T follicular helper cell (primary cell): ENCODE data around the gene VPS8.

Experiments used
- DNase-seq: peaks from one replicate; pipeline ENCODE4 v3.0.0-alpha.2; 2020; ENCODE audit warnings: low read depth

VPS8 gene

DNA sequence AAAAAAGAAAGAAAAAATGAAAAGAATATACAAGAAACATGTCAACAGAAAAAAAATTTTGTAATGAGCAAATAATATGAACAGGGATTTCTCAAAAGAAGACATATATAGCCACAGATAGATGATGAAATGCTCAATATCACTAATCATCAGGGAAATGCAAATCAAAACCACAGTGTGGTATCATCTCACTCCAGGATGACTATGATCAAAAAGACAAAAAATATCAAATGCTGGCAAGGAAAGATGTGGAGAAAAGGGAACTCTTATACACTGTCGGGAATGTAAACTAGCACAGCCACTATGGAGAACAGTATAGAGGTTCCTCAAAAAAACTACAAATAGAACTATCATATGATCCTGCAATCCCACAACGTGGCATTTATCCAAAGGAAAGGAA is 246.8 kb downstream of the VPS8 start:
- no peak for DNase-seq

DNA sequence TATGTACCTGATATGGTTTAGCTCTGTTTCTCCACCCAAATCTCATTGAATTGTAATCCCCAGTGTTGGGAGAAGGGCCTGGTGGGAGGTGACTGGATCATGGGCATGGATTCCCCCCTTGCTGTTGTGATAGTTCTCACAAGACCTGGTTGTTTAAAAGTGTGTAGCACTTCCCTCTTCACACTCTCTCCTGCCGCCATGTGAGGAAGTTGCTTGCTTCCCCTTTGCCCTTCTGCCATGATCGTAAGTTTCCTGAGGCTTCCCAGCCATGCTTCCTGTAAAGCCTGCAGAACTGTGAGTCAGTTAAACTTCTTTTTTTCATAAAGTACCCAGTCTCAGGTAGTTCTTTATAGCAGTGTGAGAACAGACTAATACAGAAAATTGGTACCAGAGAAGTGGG is 247.8 kb downstream of the VPS8 start:
- DNase-seq = no peak

DNA sequence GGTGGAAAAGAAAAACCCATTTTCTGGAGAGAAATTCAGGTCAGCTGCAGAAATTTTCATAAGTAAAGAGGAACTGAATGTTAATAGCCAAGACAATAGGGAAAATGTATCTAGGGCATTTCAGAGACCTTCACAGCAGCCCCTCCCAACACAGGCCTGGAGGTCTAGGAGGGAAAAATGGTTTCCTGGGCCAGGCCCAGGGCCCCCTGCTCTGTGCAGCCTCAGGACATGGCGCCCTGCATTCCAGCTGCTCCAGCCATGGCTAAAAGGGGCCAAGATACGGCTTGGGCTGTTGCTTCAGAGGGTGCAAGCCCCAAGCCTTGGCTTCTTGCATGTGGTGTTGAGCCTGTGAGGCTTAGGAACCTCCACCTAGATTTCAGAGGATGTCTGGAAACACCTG is 248.7 kb downstream of the VPS8 start:
- DNase-seq = no peak

DNA sequence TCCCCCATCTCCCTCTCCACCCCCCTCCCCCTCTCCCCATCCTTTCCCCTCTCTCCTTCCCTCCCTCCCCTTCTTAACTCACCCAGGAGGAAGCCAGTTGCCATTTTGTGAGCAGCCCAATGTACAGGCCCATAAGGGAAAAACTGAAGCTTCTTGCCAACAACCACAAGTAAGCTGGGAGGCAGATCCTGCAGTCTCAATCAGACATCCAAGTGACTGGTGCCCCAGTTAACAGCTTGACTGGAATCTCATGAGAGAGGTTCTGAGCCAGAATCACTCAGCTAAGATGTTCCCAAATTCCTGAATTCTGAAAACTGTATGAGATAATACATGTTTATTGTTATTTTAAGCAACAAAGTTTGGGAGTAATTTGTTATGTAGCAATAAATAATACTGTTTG is 250.2 kb downstream of the VPS8 start:
- no peak for DNase-seq

DNA sequence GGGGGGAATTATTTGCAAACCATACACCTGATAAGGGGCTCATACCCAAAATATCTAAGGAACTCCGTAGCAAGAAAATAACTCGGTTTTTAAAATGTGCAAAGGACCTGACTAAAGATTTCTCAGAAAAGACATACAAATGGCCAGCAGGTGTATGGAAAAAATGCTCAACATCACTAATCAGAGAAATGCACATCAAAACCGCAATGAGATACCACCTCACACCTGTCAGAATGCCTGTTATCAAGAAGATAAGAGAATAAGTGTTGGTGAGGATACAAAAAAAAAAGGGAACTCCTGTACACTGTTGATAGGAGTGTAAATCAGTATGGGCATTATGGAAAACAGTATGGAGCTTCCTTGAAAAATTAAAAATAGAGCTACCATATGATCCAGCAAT is 251.5 kb downstream of the VPS8 start:
- DNase-seq = no peak

DNA sequence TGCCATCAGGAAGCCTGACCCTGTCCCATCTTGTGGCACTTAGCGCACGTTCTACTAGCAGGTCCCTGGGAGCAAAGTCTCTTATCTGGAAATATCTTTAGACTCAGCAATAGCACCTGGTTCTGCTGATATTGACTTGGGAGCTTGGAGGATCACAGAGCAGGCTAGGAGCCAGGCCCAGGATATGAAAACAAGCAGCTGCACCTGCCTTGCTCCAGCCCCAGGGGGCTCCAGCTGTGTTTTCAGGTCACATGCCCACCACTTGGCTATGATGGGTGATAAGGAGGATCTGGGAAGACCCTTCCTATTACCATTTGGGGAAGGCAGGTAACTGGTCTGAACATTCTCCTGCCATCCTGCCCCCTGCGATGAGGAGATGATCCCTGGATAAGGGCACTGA is 253.1 kb downstream of the VPS8 start:
- DNase-seq = no peak

DNA sequence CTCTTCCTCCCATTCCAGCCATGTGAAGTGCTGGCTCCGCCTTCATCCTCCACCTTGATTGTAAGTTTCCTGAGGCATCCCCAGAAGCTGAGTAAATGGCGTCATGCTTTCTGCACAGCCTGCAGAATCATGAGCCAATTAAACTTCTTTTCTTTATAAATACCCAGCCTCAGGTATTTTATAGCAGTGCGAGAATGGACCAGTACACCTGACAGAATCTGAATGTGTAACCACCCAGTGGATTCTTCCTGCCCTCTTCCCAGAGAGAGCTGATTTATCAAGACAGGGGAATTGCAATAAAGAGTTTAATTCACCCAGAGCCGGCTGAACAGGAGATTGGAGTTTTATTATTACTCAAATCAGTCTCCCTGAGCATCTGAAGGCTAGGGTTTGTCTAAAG is 254.3 kb downstream of the VPS8 start:
- no peak for DNase-seq

DNA sequence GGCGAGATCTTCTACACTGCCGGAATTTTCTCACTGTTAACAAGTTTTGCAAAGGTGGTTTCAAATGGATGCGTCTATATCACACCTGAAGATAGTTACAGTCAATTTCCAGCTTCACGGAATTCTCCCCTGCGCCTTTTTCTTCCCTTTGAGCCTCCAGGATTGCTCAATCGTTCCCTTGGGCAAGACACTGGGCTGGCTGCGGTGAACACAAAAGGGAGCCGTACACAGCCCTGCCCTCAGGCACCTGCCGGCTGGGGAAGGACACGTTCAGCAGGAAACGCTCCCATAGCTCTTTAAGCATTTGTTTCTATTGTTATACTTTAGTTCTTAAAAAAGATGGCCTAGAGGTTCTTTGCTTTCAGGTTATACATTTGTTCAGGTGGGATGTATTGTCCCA is 255.2 kb downstream of the VPS8 start:
- DNase-seq = no peak

DNA sequence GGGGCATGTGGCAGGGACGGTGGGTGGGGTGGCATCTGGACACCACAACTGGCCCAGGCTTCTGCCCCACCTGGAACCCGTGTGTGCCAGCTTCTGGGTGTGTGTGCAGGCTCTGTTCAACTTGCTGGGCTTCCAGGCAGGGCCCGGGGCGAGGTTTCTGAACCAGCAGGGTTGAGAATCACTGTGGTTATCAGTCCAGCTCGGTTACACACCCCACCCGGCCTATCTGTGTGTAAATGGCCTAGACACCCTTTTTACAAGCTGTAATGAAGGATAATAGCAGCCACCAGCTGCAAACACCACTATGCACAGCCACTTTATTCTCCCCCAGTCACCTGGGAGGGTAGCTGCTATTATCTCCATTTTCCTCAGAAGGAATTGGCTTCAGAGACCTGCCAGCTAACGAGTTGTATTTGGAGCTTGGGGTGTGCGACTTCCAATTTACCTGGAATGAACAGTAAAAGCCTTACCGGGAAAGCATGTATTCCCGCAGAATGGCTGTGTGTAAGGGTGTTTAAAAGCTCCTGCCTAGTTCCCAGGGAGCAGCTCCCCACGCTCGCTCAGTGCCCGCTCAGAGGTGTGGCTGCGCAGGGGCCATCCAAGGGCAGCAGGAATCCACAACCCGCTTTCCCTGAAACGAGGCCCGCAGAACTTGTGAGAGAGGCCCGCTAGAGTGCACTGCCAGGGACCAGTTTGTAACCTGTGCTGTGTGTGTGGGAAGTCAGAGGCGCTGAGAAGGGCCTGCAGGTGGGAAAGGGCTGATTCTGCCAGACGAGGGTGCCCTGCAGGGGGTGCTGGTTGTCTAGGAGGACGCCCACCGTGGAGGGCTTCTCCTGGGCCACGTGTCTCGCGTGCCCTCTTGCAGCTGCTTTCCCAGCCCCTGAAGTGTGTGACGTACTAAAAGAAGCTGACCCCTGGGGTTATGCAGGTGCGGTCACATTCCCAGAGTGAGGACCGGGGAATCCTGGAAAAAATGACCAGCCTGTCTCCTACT is 257.4 kb downstream of the VPS8 start:
- no peak for DNase-seq

DNA sequence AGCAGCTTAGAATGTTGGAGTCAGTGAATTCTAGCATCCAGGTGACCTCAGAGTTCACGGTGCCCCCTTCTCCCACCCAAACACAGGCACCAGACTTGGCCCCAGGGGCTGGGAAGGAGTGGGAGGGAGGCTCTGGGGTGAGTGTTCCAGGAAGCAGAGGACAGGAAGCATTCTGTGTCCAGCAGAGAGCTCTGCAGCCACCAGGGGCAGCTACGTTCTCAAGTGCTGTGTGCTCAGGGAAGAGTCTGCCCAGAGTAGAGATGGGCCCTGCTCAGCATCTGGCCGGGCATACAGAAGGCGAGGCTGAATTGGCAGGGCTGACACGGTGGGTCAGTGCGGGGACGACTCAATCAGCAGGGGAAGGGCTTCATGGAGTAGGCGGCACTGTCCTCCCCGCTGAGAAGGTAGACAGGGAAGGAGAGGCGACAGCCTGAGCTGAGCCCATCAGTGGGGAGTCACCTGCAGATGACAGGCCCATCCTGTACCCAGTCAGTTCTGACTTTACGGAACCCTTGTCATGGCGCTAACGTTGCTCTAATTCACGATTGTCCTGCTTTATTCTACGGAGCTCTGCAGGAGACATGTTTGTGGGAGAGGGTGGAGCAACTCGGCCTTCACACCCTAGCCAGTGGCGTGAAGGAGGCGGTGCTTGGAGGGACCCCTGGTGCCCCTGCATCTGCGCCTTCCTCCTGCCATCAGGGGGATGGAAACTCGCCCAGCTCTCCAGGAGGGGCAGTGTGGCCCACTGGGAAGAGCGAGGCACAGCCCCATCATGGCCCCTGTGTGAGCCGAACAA is 258.7 kb downstream of the VPS8 start:
- DNase-seq = no peak

DNA sequence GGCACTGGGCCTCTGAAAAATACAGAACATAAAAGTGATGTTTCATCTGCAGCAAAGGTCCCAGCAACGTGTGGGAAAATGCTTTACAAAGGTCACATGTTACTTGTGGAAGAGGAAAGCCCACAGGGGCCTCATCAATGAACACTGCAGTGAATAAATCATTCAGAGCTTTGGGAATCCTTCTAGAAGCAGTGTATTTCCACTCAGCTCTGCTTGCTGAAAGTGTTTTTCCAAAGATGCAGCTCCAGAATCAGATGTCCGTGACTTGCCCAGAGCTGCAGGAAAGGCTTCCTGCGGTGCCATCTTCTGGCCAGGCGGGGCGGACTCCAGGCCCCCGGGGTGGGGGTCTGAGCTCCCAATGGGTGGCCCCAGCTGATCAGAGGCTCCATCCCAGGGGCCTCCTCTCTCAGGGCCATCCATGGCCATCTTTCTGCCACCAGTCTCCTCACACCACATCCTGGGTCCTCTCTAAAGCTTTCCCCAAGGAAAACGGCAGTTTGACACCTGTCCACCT is 259.4 kb downstream of the VPS8 start:
- DNase-seq = no peak

DNA sequence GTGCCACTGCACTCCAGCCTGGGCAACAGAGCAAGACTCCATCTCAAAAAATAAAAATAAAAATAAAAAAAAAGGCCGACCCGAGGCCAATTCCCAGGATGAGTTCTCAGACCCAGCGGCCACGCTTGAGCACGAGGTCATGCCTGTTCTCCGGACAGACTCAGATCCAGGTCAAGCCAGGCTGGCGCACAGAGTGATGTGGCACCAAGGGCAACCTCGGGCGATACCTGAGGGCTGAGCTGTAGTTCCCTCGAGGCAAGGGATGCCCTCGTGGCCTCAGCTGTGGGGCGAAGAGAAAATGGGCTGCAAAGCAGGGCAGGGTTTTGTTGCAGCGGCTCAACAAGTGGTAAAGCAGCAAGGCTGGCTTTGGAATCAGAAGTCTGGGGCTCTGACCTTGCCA is 263.6 kb downstream of the VPS8 start:
- no peak for DNase-seq

DNA sequence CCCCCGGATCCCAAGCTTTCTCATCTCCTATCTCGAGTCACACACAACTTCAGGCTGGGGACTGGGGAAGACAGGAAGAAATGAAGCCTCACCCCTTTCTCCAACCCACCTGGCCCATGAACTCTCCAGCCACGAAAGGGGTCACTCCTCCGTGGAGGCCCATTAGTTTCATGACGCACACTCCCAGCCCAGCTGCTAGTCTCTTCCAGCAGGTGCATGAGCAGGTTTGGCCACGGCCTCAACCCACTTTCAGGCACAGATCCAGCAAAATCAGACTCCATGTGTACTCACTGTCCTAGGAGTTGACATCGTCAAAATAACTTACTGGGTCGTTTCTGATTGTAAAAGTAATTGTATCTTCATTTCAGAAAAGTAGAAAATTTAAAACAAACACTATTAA is 264.3 kb downstream of the VPS8 start:
- no peak for DNase-seq

DNA sequence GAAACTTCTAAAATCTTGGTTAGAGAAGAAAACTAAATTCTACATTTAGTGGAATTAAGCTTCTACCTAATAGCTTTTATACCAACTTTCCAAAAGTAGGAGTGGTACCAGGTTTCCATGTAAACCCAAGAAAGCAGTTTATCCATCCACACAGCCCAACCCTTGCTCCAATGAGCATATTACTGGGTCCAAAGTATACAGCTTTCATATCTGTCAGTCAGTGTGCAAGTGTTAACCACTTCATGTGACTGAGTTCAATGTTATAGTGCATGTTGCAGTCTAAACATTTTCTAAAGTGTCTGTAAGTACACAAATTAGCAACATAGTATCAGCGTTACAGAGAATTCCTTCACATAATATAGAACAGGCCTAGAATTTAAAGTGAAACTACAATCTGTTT is 267.7 kb downstream of the VPS8 start:
- DNase-seq = no peak

DNA sequence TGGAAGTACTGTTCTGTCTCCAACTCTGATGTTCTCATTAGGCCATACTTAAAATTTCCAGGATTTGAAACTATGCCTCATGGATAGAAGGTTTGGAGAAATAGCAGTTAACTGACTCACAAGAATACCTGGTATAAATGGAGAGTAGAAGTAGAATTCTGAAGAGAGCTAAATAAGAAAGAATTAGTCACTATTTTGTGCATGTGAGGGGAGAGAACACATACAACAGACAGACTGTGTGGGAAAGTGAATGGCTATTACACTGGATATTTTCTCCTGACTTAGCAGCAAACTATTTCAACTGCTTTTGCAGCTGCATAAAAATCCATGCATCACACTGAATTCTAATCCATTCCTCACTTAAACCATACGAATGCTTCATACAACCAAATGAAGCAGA is 269.6 kb downstream of the VPS8 start:
- DNase-seq = no peak

DNA sequence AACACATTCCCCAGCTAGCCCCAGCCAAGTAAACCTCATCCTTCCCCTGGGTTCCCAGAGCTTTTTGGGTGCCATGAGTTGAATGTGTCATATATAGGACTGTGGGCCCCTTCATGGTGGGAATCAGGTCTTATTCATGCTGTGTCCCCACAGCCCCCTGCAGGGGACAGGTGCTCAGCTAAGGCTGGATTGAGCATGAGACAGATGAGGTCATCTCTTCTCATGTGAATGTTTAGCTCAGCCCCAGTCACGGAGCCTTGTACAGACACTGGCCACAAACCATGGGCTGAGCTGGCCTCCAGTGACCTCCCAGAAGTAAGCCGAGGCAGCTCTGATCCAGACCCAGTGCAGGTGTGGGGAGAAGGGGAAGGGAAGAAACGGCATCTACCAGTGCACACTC is 270.2 kb downstream of the VPS8 start:
- no peak for DNase-seq

DNA sequence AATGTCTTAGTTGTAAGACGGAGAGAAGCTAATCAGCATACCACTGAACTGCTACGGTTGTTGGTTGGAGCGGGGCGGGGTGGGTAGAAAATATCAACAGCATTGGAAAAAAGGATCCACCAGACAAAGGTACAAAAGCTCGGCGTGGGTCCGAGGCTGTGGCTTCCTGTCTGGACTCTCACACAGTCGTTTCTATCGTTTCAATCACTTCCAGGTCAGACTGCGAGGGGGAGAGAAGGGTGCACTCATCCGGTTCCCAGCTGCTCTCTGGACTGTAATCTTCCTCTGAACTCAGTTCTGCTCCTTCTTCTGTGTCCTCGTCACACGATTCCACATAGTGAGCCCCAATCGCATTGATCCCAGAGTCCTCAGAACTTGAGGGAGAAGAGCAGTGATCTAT is 270.9 kb downstream of the VPS8 start:
- DNase-seq = no peak

DNA sequence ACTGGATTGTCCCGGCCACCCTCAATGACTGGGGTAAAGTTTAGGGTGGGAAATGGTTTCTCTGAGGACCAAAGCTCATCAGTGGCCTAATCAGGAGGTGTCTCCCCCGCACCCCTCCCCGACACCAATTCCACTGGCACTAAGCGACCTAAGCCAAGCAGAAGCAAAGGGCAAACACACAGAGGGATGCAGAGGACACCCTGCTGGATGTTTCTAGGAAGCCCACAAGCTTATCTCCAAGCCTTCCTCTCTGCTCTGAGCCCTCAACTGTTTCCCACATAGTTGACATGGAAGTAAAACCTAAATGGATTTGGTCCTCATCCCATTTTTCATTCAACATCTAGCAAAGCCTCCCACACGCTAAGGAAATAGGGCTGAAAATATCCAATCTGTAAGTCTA is 272.4 kb downstream of the VPS8 start:
- DNase-seq = no peak

DNA sequence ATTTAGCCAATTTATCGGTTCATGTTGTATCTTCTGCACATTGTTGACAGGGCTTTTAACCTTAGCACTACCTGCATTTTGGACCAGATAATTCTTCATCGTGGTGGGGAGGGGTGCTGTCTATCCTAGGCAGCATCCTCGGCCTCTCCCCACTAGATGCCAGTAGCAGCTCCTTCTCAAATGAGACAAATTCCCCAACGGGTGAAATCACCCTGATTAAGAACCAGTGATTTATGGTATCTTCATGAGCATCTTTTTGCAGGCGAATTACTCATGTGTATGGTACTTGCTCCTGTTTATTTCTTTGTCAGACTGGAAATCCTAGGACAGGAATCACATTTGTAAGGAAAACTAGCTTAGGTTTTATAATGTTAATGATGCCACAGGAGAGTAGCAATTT is 272.9 kb downstream of the VPS8 start:
- DNase-seq = no peak

DNA sequence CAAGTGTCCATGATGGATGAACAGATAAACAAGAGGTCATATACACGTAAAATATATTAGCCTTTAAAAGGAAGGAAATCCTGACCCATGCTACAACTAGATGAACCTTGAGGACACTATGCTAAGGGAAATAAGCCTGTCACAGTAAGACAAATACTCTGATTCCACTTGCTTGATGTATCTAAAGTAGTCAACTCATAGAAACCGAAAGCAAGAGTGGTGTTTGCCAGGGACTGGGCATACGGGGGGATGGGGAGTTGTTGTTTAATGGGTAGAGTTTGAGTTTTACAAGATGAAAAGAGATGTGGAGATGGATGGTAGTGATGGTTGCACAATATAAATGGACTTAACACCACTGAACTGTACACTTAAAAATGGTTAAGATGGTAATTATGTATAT is 275.5 kb downstream of the VPS8 start:
- DNase-seq = no peak

DNA sequence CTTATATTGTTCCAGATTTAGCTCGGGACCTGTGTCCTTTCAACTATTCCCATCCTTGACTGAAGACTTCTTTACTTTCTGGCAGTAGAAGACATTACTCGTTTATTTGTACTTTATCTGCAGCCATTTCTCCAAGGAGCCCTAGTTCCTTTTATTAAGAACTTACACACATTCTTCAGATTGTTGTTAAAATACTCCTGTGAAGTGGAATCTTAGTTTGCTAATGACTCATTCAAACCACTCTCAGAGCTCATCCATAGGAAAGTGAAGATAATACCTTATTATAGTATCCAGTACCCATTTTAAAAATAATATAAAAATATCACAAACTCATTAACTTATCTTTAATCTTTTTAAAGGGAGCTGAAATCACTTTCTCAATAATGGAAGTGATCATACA is 277.4 kb downstream of the VPS8 start:
- no peak for DNase-seq

DNA sequence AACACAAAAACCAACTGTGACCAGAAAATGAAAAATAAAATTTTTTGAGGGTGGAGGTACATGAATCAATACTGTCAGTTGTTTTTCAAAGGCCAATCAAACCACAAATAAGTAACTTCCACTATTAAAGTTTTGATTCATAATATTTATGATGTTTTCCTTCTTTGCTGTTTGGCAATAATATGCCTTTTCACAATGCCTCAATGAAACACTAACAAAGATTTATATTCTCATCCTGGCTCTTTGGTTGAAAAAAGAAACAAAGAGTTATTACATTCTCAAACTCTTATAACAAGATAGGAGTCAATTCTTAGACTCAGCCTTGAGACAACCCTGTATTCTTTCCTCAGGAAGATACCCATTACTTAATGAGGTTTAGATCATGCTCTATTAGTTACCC is 277.8 kb downstream of the VPS8 start:
- DNase-seq = no peak

DNA sequence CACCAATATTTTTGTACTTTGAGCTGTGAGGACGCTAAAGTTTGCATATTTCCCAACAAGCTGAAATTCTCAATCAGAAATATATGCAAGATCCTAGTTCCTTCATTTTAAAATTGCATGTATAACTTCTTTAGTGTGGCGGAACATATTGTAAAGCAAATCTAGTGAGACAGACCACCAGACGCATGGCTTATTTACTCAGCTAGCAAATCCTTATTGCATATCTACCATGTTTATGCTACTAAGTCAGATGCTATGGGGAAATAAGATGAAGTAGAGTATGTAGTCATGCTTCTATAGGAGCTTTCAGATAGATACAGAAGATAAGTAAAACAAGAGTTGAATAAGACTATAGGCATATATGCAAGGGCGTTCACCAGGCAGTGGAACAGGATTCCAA is 278.8 kb downstream of the VPS8 start:
- DNase-seq = no peak
